Measurements from ENCODE around the gene PLEKHA5. TPM values are rescaled to one million over a fixed set of nuclear protein-coding genes. Genes with fewer than 3 reads are reported as not detected.

The PLEKHA5 gene
- total and polyA plus RNA-seq, 2 experiments from 2014 or later = 88.4 to 103 TPM

DNA sequence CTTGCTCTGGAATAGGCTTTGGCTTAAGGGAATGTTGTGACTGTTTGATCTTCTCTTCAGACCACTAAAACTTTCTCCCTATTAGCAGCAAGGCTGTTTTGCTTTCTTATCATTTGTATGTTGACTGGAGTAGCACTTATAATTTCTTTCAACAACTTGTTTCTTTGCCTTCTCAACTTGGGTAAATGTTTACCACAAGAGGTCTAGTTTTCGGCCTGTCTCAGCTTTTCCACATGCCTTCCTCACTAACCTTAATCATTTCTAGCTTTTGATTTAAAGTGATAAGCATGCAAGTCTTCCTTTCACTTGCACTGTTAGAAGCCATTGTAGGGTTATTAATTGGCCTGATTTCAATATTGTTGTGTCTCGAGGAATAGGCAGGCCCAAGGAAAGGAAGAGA is 183.1 kb downstream of the PLEKHA5 start:
- Histone ChIP-seq H3K4me1 (ENCODE audit: low read depth) (no peaks in the 10 kb centered on the region), H3K27ac (no peak overlapping the region), H3K4me3 (no peak overlapping the region), H3K36me3 (peaks cover 4% of the 10 kb centered on the region), H3K9me3 (ENCODE audit: low read depth) (no peaks in the 10 kb centered on the region), H3K27me3 (no peaks in the 10 kb centered on the region)
- TF ChIP-seq, protein P1, sequence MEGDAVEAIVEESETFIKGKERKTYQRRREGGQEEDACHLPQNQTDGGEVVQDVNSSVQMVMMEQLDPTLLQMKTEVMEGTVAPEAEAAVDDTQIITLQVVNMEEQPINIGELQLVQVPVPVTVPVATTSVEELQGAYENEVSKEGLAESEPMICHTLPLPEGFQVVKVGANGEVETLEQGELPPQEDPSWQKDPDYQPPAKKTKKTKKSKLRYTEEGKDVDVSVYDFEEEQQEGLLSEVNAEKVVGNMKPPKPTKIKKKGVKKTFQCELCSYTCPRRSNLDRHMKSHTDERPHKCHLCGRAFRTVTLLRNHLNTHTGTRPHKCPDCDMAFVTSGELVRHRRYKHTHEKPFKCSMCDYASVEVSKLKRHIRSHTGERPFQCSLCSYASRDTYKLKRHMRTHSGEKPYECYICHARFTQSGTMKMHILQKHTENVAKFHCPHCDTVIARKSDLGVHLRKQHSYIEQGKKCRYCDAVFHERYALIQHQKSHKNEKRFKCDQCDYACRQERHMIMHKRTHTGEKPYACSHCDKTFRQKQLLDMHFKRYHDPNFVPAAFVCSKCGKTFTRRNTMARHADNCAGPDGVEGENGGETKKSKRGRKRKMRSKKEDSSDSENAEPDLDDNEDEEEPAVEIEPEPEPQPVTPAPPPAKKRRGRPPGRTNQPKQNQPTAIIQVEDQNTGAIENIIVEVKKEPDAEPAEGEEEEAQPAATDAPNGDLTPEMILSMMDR (IDR thresholded peaks at IDR 0.05; ENCODE audit: low read depth, low read length) = no peak
- DNase-seq (ENCODE audit: low read depth in 1 of 2, low spot score in 1 of 2) = no peak

GRCh38 chr12:19316425-19316824 is 186.9 kb downstream of the PLEKHA5 start:
- no peaks in the 10 kb centered on the region for H3K4me1 ChIP-seq (ENCODE audit: low read depth)
- peak in 1 of 2 donors; percentile 38 for DNase-seq (ENCODE audit: low read depth in 1 of 2, low spot score in 1 of 2)
- TF ChIP-seq, protein P1 (IDR thresholded peaks at IDR 0.05; ENCODE audit: low read depth, low read length) = no peak
- H3K9me3 ChIP-seq (ENCODE audit: low read depth) = no peaks in the 10 kb centered on the region
- peaks cover 9% of the 10 kb centered on the region for H3K36me3 ChIP-seq
- no peaks in the 10 kb centered on the region for H3K27me3 ChIP-seq
- no peak overlapping the region for H3K4me3 ChIP-seq
- no peak overlapping the region for H3K27ac ChIP-seq

GRCh38 chr12:19322376-19322775 is 192.8 kb downstream of the PLEKHA5 start:
- Histone ChIP-seq H3K9me3 (ENCODE audit: low read depth) (no peaks in the 10 kb centered on the region), H3K4me3 (no peak overlapping the region), H3K4me1 (ENCODE audit: low read depth) (no peaks in the 10 kb centered on the region), H3K27me3 (no peaks in the 10 kb centered on the region), H3K27ac (no peak overlapping the region), H3K36me3 (peaks cover 41% of the 10 kb centered on the region)
- TF ChIP-seq, protein P1 (IDR thresholded peaks at IDR 0.05; ENCODE audit: low read depth, low read length) = no peak
- peak in 1 of 2 donors; percentile 13 for DNase-seq (ENCODE audit: low read depth in 1 of 2, low spot score in 1 of 2)

DNA sequence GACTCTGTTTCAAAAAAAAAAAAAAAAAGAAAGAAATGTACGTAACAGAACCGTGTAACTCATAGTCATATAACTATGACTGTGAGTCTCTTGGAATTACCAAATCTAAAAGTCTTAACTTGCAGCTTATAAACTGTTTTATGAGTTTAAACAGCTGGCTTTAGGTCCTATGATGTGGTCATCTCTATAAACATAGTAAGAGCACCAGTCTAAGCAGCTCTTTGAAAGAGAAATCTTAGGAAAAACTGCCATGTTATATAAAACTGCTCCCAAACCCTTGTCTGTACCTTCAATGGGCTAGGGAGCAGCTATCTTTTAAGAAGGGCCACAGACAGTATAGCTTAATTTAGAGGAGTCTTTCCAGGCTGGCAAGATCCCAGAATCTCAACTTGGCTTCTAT is 194.3 kb downstream of the PLEKHA5 start:
- TF ChIP-seq, protein P1 (IDR thresholded peaks at IDR 0.05; ENCODE audit: low read depth, low read length) = no peak
- H3K27ac ChIP-seq = no peak overlapping the region
- H3K9me3 ChIP-seq (ENCODE audit: low read depth) = no peaks in the 10 kb centered on the region
- H3K4me1 ChIP-seq (ENCODE audit: low read depth) = no peaks in the 10 kb centered on the region
- H3K36me3 ChIP-seq = peaks cover 41% of the 10 kb centered on the region
- no peak for DNase-seq (ENCODE audit: low read depth in 1 of 2, low spot score in 1 of 2)
- no peaks in the 10 kb centered on the region for H3K27me3 ChIP-seq
- H3K4me3 ChIP-seq = no peak overlapping the region

DNA sequence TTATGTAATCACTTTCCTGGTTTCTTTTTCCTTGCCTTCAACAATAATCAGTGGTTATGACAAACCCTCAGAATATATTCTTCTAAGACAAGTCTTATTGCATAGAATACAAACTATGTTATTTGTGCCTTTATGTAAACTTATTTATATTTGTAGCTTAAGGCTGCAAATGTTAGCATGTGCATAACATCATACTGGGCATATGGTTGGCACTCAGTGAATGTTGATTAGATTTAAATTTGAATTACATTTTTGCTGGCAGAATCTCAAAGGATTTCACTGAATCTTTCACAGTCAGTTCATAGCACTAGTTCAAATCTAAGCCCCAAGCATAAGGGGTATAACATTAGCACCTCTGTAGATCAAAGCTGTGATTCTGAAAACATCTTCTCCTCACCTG is 196.6 kb downstream of the PLEKHA5 start:
- no peak overlapping the region for H3K27ac ChIP-seq
- no peaks in the 10 kb centered on the region for H3K9me3 ChIP-seq (ENCODE audit: low read depth)
- TF ChIP-seq, protein P1 (IDR thresholded peaks at IDR 0.05; ENCODE audit: low read depth, low read length) = no peak
- H3K27me3 ChIP-seq = no peaks in the 10 kb centered on the region
- no peak for DNase-seq (ENCODE audit: low read depth in 1 of 2, low spot score in 1 of 2)
- H3K36me3 ChIP-seq = peaks cover 44% of the 10 kb centered on the region
- H3K4me3 ChIP-seq = no peak overlapping the region
- no peaks in the 10 kb centered on the region for H3K4me1 ChIP-seq (ENCODE audit: low read depth)

DNA sequence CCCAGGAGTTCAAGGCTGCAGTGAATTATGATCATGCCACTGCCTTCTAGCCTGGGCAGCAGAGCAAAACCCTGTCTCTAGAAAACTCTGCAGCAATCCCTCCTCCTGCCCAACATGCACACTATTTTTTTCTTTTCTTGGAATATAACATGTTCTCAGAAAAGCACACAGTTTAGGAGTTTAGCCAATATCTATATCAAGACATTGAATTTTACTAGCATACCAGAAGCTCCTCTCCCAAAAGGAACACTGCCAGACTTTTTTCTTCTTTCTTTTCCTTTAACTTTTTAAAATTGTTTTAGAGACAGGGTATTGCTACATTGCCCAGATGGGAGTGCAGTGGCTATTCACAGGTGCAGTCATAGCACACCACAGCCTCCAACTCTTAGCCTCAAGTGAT is 202.7 kb downstream of the PLEKHA5 start:
- no peak for DNase-seq (ENCODE audit: low read depth in 1 of 2, low spot score in 1 of 2)
- H3K27ac ChIP-seq = no peak overlapping the region
- no peaks in the 10 kb centered on the region for H3K4me1 ChIP-seq (ENCODE audit: low read depth)
- H3K27me3 ChIP-seq = no peaks in the 10 kb centered on the region
- H3K36me3 ChIP-seq = peaks cover 38% of the 10 kb centered on the region
- TF ChIP-seq, protein P1 (IDR thresholded peaks at IDR 0.05; ENCODE audit: low read depth, low read length) = no peak
- no peaks in the 10 kb centered on the region for H3K9me3 ChIP-seq (ENCODE audit: low read depth)
- no peak overlapping the region for H3K4me3 ChIP-seq

All from cardiac muscle cell (in vitro differentiated cells and primary cell).